NCI-H187 (cell line): ENCODE data around the gene ABCC4.

Source experiments
- DNase-seq, 2 experiments: peaks; one replicate each; lab custom pipeline; 2025; lab: John Stamatoyannopoulos, UW

Gene ABCC4

GRCh38 chr13:95256091-95256490 is 45.2 kb downstream of the ABCC4 start:
- DNase-seq, result no peak

GRCh38 chr13:95255072-95255732 is 46.0 kb downstream of the ABCC4 start:
- DNase-seq, result no peak

DNA sequence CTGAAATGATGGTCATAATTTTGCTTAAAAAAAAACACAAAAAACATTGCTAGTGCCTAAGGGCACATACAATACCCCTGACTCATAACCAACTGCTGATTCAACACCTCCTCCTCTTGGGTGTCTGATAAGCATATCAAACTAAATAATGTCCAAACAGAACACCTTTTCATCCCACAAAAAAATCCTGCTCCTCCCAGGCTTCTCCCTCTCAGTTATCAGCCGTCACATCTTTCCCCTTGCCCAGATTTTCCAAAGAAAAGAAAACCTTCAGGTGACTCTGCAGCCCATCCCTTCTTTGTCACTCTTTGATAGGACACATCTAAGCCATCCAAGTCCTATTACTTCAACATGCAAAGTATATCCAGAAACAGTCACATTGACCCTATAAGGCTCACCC is 46.9 kb downstream of the ABCC4 start:
- no peak for DNase-seq

DNA sequence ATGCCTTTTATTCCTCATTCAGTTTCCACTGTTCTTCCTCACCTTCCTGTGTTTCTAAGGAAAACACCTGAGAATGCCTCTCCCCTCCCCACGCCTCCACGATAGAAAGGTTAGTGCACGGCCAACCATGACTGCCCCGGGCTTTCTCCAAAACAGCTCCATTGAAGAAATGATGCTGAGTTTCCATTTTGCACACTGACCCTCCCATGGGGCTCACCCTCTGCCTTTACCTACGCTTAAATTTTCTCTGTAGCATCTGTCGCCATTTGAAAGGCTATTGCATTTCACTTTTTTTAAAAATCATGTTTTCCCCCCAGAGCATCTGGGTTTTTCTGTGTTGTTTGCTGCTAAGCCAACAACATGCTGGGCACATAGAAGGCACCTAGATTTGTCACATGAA is 48.2 kb downstream of the ABCC4 start:
- DNase-seq, result no peak

DNA sequence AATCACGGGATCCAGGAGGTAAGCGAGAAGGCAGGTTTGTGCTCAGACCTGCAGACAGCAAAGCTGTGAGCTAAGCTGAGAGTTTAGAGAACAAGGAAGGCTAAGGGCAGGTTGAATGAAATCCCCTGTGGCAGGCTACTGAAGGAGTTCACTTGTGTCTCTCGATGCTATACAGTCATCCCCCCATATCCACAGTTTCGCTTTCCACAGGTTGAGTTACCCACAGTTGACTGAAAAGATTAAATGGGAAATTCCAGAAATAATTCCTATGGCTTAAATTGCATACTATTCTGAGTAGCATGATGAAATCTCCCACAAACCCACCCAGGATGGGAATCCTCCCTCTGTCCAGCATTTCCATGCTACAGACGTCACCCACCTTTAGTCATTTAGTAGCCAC is 49.6 kb downstream of the ABCC4 start:
- DNase-seq, result no peak

GRCh38 chr13:95250961-95251360 is 50.3 kb downstream of the ABCC4 start:
- DNase-seq, result no peak

GRCh38 chr13:95248953-95249352 is 52.3 kb downstream of the ABCC4 start:
- DNase-seq, result no peak

- DNase-seq, result no peak
Measured at GRCh38 chr13:95247852-95248251, 53.4 kb downstream of the ABCC4 start.

GRCh38 chr13:95247171-95247570 is 54.1 kb downstream of the ABCC4 start:
- no peak for DNase-seq

- DNase-seq, result peak; percentile 39 to 87
Measured at GRCh38 chr13:95246292-95247082, 54.8 kb downstream of the ABCC4 start.

GRCh38 chr13:95245071-95245470 is 56.2 kb downstream of the ABCC4 start:
- no peak for DNase-seq

DNA sequence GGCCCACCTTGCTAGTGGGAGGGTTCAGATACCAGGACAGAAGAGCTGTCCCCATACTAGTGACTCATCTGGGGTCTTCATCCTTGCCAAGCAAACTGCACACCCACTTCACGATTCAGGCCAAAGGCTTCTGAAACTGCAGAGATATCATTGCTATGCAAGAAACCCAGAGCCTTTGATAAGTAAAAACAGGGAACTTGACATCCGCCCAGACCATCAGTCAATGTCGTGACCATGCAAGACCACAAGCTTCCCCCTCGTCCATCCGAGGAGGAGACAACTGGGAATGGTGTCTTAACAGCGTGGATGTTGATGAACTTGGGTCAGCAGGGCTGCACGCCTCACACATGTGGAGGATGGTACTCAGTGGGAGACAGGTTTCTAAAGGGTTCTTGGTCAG is 58.0 kb downstream of the ABCC4 start:
- DNase-seq, result no peak

DNA sequence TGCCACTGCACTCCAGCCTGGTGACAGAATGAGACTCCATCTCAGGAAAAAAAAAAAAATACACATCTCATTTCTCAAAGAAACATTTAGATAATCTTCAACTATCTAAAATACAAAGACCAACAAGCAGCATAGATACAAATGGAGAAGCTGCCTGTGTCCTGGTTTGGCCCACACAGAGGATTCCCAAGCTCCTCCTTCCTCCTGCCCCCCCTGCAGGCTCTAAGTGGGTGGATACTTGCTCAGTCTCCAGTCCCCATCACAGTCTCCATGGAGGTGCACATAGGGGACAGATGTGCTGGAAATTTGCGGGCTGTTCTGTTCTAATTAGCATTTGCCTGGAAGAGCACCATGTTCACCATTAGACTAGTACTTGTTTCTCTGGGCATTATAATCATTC is 59.9 kb downstream of the ABCC4 start:
- no peak for DNase-seq

DNA sequence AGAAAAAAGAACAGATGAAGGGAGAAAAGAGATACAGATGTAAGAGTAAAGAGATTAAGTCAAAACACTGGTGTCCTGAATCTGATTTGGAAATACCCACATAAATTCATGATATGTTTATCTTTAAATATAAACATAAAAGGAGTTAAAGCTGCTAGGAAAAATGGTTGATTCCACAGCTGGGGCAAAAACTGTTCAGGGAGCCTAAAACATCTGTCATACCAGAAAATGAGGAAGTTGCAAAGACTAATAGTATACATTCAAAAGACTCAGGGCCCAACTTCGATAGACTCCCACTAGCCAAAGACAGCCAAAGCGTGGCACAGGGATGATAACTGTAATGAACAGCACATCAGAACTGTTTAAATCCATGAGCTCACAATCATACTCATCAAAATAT is 62.0 kb downstream of the ABCC4 start:
- DNase-seq, result no peak

- no peak for DNase-seq
Measured at GRCh38 chr13:95237310-95237870, 63.9 kb downstream of the ABCC4 start.

DNA sequence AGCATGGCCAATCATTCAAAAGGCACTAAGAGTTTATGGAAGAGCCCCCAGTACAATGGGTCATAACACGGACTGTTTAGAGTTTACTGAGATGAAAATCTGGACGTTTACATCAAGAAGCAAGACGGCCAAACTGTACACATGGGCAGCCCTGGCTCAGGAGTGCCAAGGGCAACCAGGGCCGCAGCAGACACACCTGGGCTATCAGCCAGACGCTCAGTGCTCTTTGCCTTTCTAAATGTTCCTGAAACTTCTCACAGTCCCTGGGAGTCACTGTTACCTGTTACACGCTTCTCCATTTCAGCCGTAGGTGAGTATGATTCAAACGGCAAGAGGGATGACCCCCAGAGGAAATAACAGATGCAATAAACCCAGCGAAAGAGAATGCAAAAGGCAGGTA is 64.5 kb downstream of the ABCC4 start:
- no peak for DNase-seq

DNA sequence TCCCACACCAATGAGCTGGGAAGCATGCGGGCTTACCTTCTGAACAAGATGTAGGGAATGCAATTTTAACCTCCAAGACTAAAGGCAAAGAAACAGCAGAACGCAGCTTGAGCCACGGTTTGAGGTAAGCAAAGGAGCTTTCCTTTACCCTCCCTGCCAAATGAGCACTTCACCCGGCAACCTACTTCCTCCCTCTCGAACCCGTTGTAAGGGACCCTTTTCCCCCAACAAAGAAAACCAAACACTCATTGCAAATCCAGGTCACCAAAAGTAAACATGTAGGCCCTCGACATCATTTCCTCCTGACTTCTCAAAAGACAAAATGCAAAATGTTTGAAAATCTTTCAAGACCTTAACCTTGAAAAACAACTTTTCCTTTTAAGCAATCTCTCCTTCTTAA is 65.3 kb downstream of the ABCC4 start:
- DNase-seq, result no peak

DNA sequence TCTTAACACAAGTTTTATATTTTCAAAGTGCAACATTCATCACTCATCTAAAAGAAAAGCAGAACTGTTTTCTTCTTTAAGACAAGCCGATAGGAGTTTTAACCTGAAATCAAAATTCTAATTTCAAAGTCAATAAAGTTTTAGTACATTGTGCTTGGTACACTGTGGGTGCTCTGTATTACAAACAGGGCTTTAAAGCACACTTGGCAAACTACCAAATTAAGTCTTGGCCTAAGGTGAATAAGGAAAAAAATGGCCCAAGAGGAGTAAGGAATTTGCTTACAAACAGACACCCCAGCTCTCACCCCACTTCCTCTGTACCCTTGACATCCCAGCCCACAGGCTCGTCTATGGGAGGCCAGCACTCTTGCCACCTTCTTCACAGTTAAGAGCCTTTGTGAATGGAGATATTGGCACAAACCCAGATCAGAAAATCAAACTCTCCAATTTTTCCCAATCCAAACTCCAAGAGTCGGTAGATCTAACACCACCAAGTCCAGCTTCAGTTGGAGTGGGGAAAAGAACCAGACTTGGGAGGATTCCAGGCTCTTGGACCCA is 66.0 kb downstream of the ABCC4 start:
- DNase-seq, result no peak

- no peak for DNase-seq
Measured at GRCh38 chr13:95234242-95234641, 67.0 kb downstream of the ABCC4 start.

DNA sequence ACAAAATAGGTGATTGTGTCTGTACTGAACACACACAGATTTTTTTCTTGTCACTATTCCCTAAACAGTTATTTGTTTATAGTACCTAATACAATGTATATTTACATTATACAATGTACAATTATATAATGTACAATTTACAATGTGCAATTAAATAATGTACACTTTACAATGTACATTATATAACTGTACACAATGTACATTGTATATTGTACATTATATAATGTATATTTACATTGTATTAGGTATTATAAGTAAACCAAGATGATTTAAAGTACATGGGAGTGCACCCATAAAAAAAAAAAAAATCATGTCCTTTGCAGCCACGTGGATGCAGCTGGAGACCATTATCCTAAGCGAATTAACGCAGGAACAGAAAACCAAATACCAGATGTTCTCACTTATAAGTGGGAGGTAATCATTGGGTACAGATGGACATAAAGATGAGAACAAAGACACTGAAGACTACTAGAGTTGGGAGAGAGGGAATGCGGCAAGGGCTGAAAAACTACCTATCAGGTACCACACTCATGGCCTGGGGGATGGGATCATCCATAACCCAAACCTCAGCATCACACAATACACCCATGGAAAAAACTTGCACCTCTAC is 68.1 kb downstream of the ABCC4 start:
- no peak for DNase-seq

DNA sequence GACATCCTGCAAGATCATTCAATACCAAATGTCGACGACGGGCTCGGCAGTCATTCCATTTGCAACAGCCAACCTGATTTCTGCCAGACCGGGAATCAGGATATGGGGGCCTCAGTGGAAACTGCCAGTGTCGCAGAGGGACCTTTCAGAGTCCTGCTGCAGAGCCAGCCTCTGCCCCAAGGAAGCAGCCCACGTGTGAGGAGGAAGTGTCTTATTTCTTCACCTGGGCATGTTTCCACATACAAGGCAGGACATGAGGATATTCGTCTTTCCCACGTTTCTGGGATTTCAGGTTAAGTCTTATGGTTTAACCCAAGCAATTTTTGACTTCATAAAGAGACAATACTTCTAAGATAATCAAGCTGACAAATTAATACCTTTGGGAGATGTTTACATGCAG is 69.9 kb downstream of the ABCC4 start:
- DNase-seq, result no peak

GRCh38 chr13:95229855-95230254 is 71.4 kb downstream of the ABCC4 start:
- no peak for DNase-seq

DNA sequence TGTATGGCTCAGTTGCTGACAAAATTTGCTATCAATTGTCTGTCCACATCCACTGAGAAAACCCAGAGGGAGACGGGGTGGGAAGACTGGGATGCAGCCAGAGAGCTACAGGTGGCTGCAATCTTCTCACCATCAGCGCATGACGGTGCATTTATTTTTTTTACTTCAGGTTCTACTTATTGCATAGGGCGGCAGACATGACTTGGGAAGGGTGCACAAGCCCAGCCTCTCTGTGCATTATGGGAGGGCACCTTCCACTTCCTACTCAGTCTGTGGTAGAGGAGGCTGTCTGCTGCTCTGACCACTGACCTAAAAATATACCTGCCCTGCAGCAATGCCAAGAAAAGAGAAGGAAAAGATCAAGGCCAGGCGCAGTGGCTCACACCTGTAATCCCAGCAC is 73.1 kb downstream of the ABCC4 start:
- DNase-seq, result no peak
